Activated B cell treated with CpG ODN at 0.5 μM for 24 hours (primary cell): ENCODE data around the gene APBA2. TPM values are rescaled to one million over a fixed set of nuclear protein-coding genes. Genes with fewer than 3 reads are reported as not detected.

Experiments
- ATAC-seq: fragments of 200-7000 bp; cut with Tn5 transposase; one replicate; pipeline ENCODE4 v1.10.0; 2021; ENCODE audit warnings: low read depth, mild to moderate bottlenecking, moderate library complexity
- CTCF ChIA-PET: fragments of 350-600 bp; sonication (Branson Sonifier 250); formaldehyde crosslinking; loops from one replicate; lab custom pipeline; 2021; ENCODE audit warnings: antibody characterized with exemption; lab: Charles Lee
- POLR2A ChIA-PET: fragments of 350-600 bp; sonication (Branson Sonifier 250); formaldehyde crosslinking; loops from one replicate; lab custom pipeline; 2021; ENCODE audit warnings: antibody characterized with exemption; lab: Charles Lee
- DNase-seq: peaks from one replicate; pipeline ENCODE4 v3.0.0; 2022
- H3K27ac Mint-ChIP-seq: one replicate; pipeline ENCODE4 v1.8.0; 2020; ENCODE audit warnings: mixed read lengths
- H3K27me3 Mint-ChIP-seq: one replicate; pipeline ENCODE4 v1.8.0; 2021; ENCODE audit warnings: mixed read lengths
- H3K36me3 Mint-ChIP-seq: one replicate; pipeline ENCODE4 v1.8.0; 2021; ENCODE audit warnings: low read depth, mixed read lengths
- H3K4me1 Mint-ChIP-seq: one replicate; pipeline ENCODE4 v1.8.0; 2021; ENCODE audit warnings: mixed read lengths
- H3K4me3 Mint-ChIP-seq: one replicate; pipeline ENCODE4 v1.8.0; 2020; ENCODE audit warnings: mild to moderate bottlenecking, mixed read lengths
- H3K9me3 Mint-ChIP-seq: one replicate; pipeline ENCODE4 v1.8.0; 2020; ENCODE audit warnings: mixed read lengths
- CTCF ChIP-seq: fragments of 200-600 bp; IDR thresholded peaks from one replicate; pipeline ENCODE4 v1.8.0; 2022; ENCODE audit warnings: antibody characterized with exemption, mild to moderate bottlenecking
- intact Hi-C: fragments of 100-400 bp; cut with micrococcal nuclease; formaldehyde crosslinking; loops from one replicate; pipeline ENCODE4 v1.15.1; 2024
- total RNA-seq: library from RNA; stranded (reverse); gene quantifications from 2 replicates; pipeline ENCODE4 v1.2.3, GENCODE V29; 2022

APBA2 gene
- total RNA-seq, 1 donor from 2014 or later: not detected

GRCh38 chr15:28995705-28996104, 109.9 kb downstream of the APBA2 start:
- Mint-ChIP-seq H3K36me3 (no peaks in the 10 kb centered on the region), H3K4me3 (no peak overlapping the region), H3K9me3 (no peaks in the 10 kb centered on the region), H3K4me1 (no peaks in the 10 kb centered on the region), H3K27ac (no peak overlapping the region), H3K27me3 (no peaks in the 10 kb centered on the region)
- ChIA-PET CTCF (no interaction called here), POLR2A (no interaction called here)
- intact Hi-C loops: no loop called here
- DNase-seq (no peak), ATAC-seq (no peak)
- TF ChIP-seq CTCF: no peak

- no peak overlapping the region for H3K4me3 Mint-ChIP-seq
- CTCF ChIA-PET: no interaction called here
These were observed 110.5 kb downstream of the APBA2 start for GRCh38 chr15:28996289-28996688.

GRCh38 chr15:28996953-28997352, 111.2 kb downstream of the APBA2 start:
- intact Hi-C loops: no loop called here
- no peak for ATAC-seq
- ChIA-PET CTCF (no interaction called here), POLR2A (no interaction called here)
- Mint-ChIP-seq H3K27ac (no peak overlapping the region), H3K9me3 (no peaks in the 10 kb centered on the region), H3K4me1 (no peaks in the 10 kb centered on the region), H3K27me3 (no peaks in the 10 kb centered on the region), H3K36me3 (no peaks in the 10 kb centered on the region), H3K4me3 (no peak overlapping the region)
- DNase-seq: no peak
- no peak for TF ChIP-seq CTCF

More at GRCh38 chr15:28996289-28996688, 110.5 kb downstream of the APBA2 start:
- Mint-ChIP-seq H3K9me3 (no peaks in the 10 kb centered on the region), H3K27ac (no peak overlapping the region), H3K4me1 (no peaks in the 10 kb centered on the region), H3K27me3 (no peaks in the 10 kb centered on the region), H3K36me3 (no peaks in the 10 kb centered on the region)
- no peak for DNase-seq
- POLR2A ChIA-PET: no interaction called here
- ATAC-seq: no peak
- TF ChIP-seq CTCF: no peak
- intact Hi-C loops: no loop called here

- no peak for TF ChIP-seq CTCF
- ATAC-seq: no peak
- POLR2A ChIA-PET: no interaction called here
These were observed 112.0 kb downstream of the APBA2 start for GRCh38 chr15:28997791-28998190.

GRCh38 chr15:28998511-28998910, 112.7 kb downstream of the APBA2 start:
- DNase-seq: no peak
- intact Hi-C loops: no loop called here
- no peak for TF ChIP-seq CTCF
- Mint-ChIP-seq H3K27me3 (no peaks in the 10 kb centered on the region), H3K4me3 (no peak overlapping the region), H3K27ac (no peak overlapping the region), H3K9me3 (no peaks in the 10 kb centered on the region), H3K36me3 (no peaks in the 10 kb centered on the region), H3K4me1 (no peaks in the 10 kb centered on the region)
- CTCF ChIA-PET: no interaction called here
- ATAC-seq: no peak
- POLR2A ChIA-PET: interaction anchor here (0.7 kb wide), 1 partner anchor 16 kb away, joined by 4 read pairs; no protein-coding TSS in a partner anchor

More at GRCh38 chr15:28997791-28998190, 112.0 kb downstream of the APBA2 start:
- CTCF ChIA-PET: no interaction called here
- no peak for DNase-seq
- Mint-ChIP-seq H3K4me3 (no peak overlapping the region), H3K4me1 (no peaks in the 10 kb centered on the region), H3K27me3 (no peaks in the 10 kb centered on the region), H3K9me3 (no peaks in the 10 kb centered on the region), H3K27ac (no peak overlapping the region), H3K36me3 (no peaks in the 10 kb centered on the region)
- intact Hi-C loops: no loop called here
